ENCODE data around the gene GTPBP6. TPM values are rescaled to one million over a fixed set of nuclear protein-coding genes. Genes with fewer than 3 reads are reported as not detected.
"Not testable (repeated sequence)": the region's sequence is repeated elsewhere in the genome, so short reads cannot be mapped to it uniquely, and the experiment has no call there.

Gene GTPBP6
- total RNA-seq, 1 experiment from 2014 or later: 72.4 TPM

GRCh38 chrX:351736-352135, 33.1 kb upstream of the GTPBP6 start:
- Mint-ChIP-seq H3K27ac (ENCODE audit: unreplicated experiment) (no peak overlapping the region), H3K4me1 (ENCODE audit: low read depth, unreplicated experiment) (no peaks in the 10 kb centered on the region), H3K9me3 (ENCODE audit: unreplicated experiment) (no peaks in the 10 kb centered on the region), H3K36me3 (ENCODE audit: insufficient read depth, unreplicated experiment) (peaks cover 25% of the 10 kb centered on the region), H3K27me3 (ENCODE audit: insufficient read depth, unreplicated experiment) (no peaks in the 10 kb centered on the region), H3K4me3 (ENCODE audit: unreplicated experiment) (no peak overlapping the region)
- H3K36me3 ChIP-seq (ENCODE audit: control insufficient read depth, insufficient read depth, low read length): no peaks in the 10 kb centered on the region
- no peaks in the 10 kb centered on the region for H3K9me3 ChIP-seq
- no peak for DNase-seq
- intact Hi-C loops (cut with micrococcal nuclease; ENCODE audit: unreplicated experiment): no loop called here
- CTCF ChIA-PET: no interaction called here
- POLR2A ChIA-PET: no interaction called here
- H3K4me1 ChIP-seq: no peaks in the 10 kb centered on the region
- BruUV-seq (replicated peaks): no TSS peak
- H3K27me3 ChIP-seq (replicated peaks; ENCODE audit: control insufficient read depth, insufficient read depth, low read length): no peaks in the 10 kb centered on the region
- no peak overlapping the region for H3K4me3 ChIP-seq (ENCODE audit: low read depth, low read length)
- TF ChIP-seq, protein P1, sequence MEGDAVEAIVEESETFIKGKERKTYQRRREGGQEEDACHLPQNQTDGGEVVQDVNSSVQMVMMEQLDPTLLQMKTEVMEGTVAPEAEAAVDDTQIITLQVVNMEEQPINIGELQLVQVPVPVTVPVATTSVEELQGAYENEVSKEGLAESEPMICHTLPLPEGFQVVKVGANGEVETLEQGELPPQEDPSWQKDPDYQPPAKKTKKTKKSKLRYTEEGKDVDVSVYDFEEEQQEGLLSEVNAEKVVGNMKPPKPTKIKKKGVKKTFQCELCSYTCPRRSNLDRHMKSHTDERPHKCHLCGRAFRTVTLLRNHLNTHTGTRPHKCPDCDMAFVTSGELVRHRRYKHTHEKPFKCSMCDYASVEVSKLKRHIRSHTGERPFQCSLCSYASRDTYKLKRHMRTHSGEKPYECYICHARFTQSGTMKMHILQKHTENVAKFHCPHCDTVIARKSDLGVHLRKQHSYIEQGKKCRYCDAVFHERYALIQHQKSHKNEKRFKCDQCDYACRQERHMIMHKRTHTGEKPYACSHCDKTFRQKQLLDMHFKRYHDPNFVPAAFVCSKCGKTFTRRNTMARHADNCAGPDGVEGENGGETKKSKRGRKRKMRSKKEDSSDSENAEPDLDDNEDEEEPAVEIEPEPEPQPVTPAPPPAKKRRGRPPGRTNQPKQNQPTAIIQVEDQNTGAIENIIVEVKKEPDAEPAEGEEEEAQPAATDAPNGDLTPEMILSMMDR (IDR thresholded peaks at IDR 0.05; ENCODE audit: insufficient read depth in 1 of 2, low read depth in 1 of 2, low read length in 1 of 2, severe bottlenecking in 1 of 2, unreplicated experiment in 1 of 2): no peak

- H3K9me3 ChIP-seq; DNase-seq; H3K27me3 Mint-ChIP-seq (ENCODE audit: insufficient read depth, unreplicated experiment); H3K36me3 ChIP-seq (ENCODE audit: control insufficient read depth, insufficient read depth, low read length); H3K4me1 Mint-ChIP-seq (ENCODE audit: low read depth, unreplicated experiment); H3K27me3 ChIP-seq (replicated peaks; ENCODE audit: control insufficient read depth, insufficient read depth, low read length); POLR2A ChIA-PET; H3K4me3 ChIP-seq (ENCODE audit: low read depth, low read length); CTCF ChIA-PET; H3K4me3 Mint-ChIP-seq (ENCODE audit: unreplicated experiment); H3K27ac Mint-ChIP-seq (ENCODE audit: unreplicated experiment); H3K4me1 ChIP-seq; BruUV-seq (replicated peaks); intact Hi-C loops (cut with micrococcal nuclease; ENCODE audit: unreplicated experiment); H3K9me3 Mint-ChIP-seq (ENCODE audit: unreplicated experiment): not testable (repeated sequence)
- peaks cover 23% of the 10 kb centered on the region for H3K36me3 Mint-ChIP-seq (ENCODE audit: insufficient read depth, unreplicated experiment)
Observed at GRCh38 chrX:351324-351641, 32.7 kb upstream of the GTPBP6 start.

- Histone ChIP-seq H3K27me3 (replicated peaks; ENCODE audit: control insufficient read depth, insufficient read depth, low read length) (no peaks in the 10 kb centered on the region), H3K36me3 (ENCODE audit: control insufficient read depth, insufficient read depth, low read length) (no peaks in the 10 kb centered on the region), H3K9me3 (no peaks in the 10 kb centered on the region), H3K4me1 (no peaks in the 10 kb centered on the region), H3K4me3 (ENCODE audit: low read depth, low read length) (no peak overlapping the region)
- peaks cover 23% of the 10 kb centered on the region for H3K36me3 Mint-ChIP-seq (ENCODE audit: insufficient read depth, unreplicated experiment)
- intact Hi-C loops (cut with micrococcal nuclease; ENCODE audit: unreplicated experiment): no loop called here
- H3K27ac Mint-ChIP-seq (ENCODE audit: unreplicated experiment): no peak overlapping the region
- no peak overlapping the region for H3K4me3 Mint-ChIP-seq (ENCODE audit: unreplicated experiment)
- no peaks in the 10 kb centered on the region for H3K27me3 Mint-ChIP-seq (ENCODE audit: insufficient read depth, unreplicated experiment)
- BruUV-seq (replicated peaks): no TSS peak
- CTCF ChIA-PET: no interaction called here
- TF ChIP-seq, protein P1 (IDR thresholded peaks at IDR 0.05; ENCODE audit: insufficient read depth in 1 of 2, low read depth in 1 of 2, low read length in 1 of 2, severe bottlenecking in 1 of 2, unreplicated experiment in 1 of 2): no peak
- POLR2A ChIA-PET: no interaction called here
- DNase-seq: no peak
- no peaks in the 10 kb centered on the region for H3K4me1 Mint-ChIP-seq (ENCODE audit: low read depth, unreplicated experiment)
- H3K9me3 Mint-ChIP-seq (ENCODE audit: unreplicated experiment): no peaks in the 10 kb centered on the region
Observed at GRCh38 chrX:350534-351323, 32.1 kb upstream of the GTPBP6 start.

DNA sequence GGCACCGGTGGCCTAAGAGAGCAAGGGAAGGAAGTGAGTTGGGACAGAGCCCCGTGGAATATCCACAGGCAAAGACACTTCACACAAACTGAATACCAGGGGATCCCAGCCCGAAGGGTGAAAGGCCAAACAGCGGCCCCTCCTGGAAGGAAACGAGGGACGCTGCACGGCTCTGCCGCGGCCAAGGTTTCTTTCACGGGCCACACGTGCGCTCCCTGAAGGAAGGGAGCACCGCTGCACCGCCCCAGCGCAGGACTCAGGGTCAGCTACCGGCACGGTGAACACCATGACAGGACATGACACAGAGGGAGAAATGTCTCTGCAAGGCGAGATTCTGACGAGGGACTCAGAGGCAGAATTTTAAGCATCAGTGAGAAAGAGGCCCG, 31.5 kb upstream of the GTPBP6 start:
- Histone ChIP-seq H3K9me3 (no peaks in the 10 kb centered on the region), H3K27me3 (replicated peaks; ENCODE audit: control insufficient read depth, insufficient read depth, low read length) (no peaks in the 10 kb centered on the region), H3K4me1 (no peaks in the 10 kb centered on the region), H3K36me3 (ENCODE audit: control insufficient read depth, insufficient read depth, low read length) (no peaks in the 10 kb centered on the region), H3K4me3 (ENCODE audit: low read depth, low read length) (no peak overlapping the region)
- TF ChIP-seq, protein P1 (IDR thresholded peaks at IDR 0.05; ENCODE audit: insufficient read depth in 1 of 2, low read depth in 1 of 2, low read length in 1 of 2, severe bottlenecking in 1 of 2, unreplicated experiment in 1 of 2): no peak
- no peaks in the 10 kb centered on the region for H3K4me1 Mint-ChIP-seq (ENCODE audit: low read depth, unreplicated experiment)
- H3K9me3 Mint-ChIP-seq (ENCODE audit: unreplicated experiment): no peaks in the 10 kb centered on the region
- intact Hi-C loops (cut with micrococcal nuclease; ENCODE audit: unreplicated experiment): no loop called here
- peaks cover 20% of the 10 kb centered on the region for H3K36me3 Mint-ChIP-seq (ENCODE audit: insufficient read depth, unreplicated experiment)
- no peak overlapping the region for H3K27ac Mint-ChIP-seq (ENCODE audit: unreplicated experiment)
- H3K4me3 Mint-ChIP-seq (ENCODE audit: unreplicated experiment): no peak overlapping the region
- ChIA-PET CTCF (no interaction called here), POLR2A (no interaction called here)
- no peak for DNase-seq
- no TSS peak for BruUV-seq (replicated peaks)
- H3K27me3 Mint-ChIP-seq (ENCODE audit: insufficient read depth, unreplicated experiment): no peaks in the 10 kb centered on the region

Measured in Caco-2 (cell line).